AG10803 (cell line): ENCODE data around the gene SLC25A41.
A peak's percentile ranks its signal among the peaks of the same experiment; 100 is the strongest.
"Not testable (repeated sequence)": the region's sequence is repeated elsewhere in the genome, so short reads cannot be mapped to it uniquely, and the experiment has no call there.

Source experiments
- DNase-seq: peaks from one replicate; pipeline ENCODE4 v3.0.0; 2010; ENCODE audit warnings: low read depth
- H3K4me3 ChIP-seq: 2 replicates; pipeline ENCODE4 v1.5.1; 2011; ENCODE audit warnings: mild to moderate bottlenecking, low read length, control low read depth
- CTCF ChIP-seq: conservative IDR thresholded peaks from 2 replicates; pipeline ENCODE4 v1.5.1; 2011; ENCODE audit warnings: mild to moderate bottlenecking, low read length, control low read depth, inconsistent platforms

The SLC25A41 gene

GRCh38 chr19:6402837-6403608, 30.5 kb downstream of the SLC25A41 start:
- TF ChIP-seq CTCF: no peak
- peak; percentile 54 for DNase-seq
- H3K4me3 ChIP-seq: no peak overlapping the region

GRCh38 chr19:6402058-6402457, 31.5 kb downstream of the SLC25A41 start:
- TF ChIP-seq CTCF: no peak
- no peak overlapping the region for H3K4me3 ChIP-seq
- DNase-seq: no peak

- not testable (repeated sequence) for H3K4me3 ChIP-seq, DNase-seq
Observed at GRCh38 chr19:6400062-6400944, 33.3 kb downstream of the SLC25A41 start.

- H3K4me3 ChIP-seq: no peak overlapping the region
- TF ChIP-seq CTCF: no peak
- DNase-seq: no peak
Observed at GRCh38 chr19:6396305-6396704, 37.3 kb downstream of the SLC25A41 start.

DNA sequence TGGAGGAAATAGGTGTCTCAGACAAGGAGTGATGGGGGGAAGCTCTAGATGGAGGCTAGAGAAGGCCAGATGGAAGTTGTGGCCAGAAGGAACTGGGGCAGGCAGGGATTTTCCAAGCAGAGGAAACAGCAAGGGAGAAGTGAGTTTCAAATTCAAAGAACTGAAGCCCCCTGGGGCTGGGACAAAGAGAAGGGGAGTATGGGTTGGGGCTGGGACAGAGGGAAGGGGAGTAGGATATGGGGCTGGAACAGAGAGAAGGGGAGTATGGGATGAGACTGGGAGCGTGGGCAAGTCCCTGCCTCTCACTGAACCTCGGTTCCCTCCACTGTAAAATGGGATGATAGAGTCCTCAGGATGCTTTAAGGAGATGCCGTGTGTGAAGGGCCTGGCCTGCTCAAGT, 38.7 kb downstream of the SLC25A41 start:
- no peak overlapping the region for H3K4me3 ChIP-seq
- DNase-seq: no peak
- no peak for TF ChIP-seq CTCF

DNA sequence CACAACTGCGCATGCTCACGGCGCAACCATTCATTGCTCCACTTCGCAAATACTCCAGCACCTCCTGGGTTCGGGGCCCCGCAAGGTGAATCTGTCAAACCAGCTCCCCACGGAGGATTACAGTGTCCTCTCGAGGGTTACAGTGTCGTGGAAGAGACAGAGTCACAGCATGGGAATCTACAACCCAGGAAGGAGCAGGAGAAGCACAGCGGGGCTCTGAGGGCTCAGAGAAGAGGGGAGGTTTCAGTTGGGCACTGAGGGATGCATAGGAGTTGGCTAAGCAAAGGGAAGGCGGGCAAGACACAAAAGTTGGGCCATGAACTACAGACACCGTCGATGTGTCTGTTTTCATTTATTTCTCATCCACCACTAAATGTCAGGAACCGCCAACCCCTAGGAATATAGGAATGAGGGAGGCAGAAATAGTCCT, 39.6 kb downstream of the SLC25A41 start:
- H3K4me3 ChIP-seq: peak overlapping the region; percentile 73
- no peak for TF ChIP-seq CTCF
- DNase-seq: no peak

- TF ChIP-seq CTCF: peak; percentile 17; the same call in 1 of the 2 replicates
- peak; percentile 95 for DNase-seq
- H3K4me3 ChIP-seq: peak within 1 kb of the TSS; percentile 73
Observed at GRCh38 chr19:6393074-6393982, 40.2 kb downstream of the SLC25A41 start, which contains the start of gene GTF2F1. GTF2F1 (minus strand) TSS chr19:6393164; CDS start chr19:6392995, 169 bp downstream.
